Measurements from ENCODE around the gene FBLN5. TPM values are rescaled to one million over a fixed set of nuclear protein-coding genes. Genes with fewer than 3 reads are reported as not detected.

The FBLN5 gene
- total and polyA plus RNA-seq, 2 of the 4 experiments (the other 2 are of a cell fraction): 10.6 to 76.4 TPM

GRCh38 chr14:91920526-91920925 lies 27.0 kb downstream of the FBLN5 start:
- Histone ChIP-seq H2BK20ac (ENCODE audit: low read depth, low read length) (no peak overlapping the region), H2BK120ac (ENCODE audit: low read depth, low read length) (no peak overlapping the region), H3K36me3 (ENCODE audit: control insufficient read depth, insufficient read depth, low read length) (peaks cover 33% of the 10 kb centered on the region; the same call in 1 of the 2 replicates), H3K9me3 (ENCODE audit: control insufficient read depth, insufficient read depth, low read length) (no peaks in the 10 kb centered on the region), H2BK15ac (ENCODE audit: low read depth, low read length) (no peak overlapping the region), H4K5ac (ENCODE audit: low read depth, low read length) (no peak overlapping the region), H3K27me3 (ENCODE audit: control insufficient read depth, insufficient read depth, low read length) (no peaks in the 10 kb centered on the region), H2AK5ac (ENCODE audit: low read depth, low read length) (no peak overlapping the region), H2BK5ac (ENCODE audit: low read depth, low read length, poor library complexity, severe bottlenecking) (no peak overlapping the region), H3K4me3 (ENCODE audit: insufficient read depth, low read depth, low read length) (no peak overlapping the region), H3K27ac (ENCODE audit: insufficient read depth, low read length) (no peak overlapping the region), H4K91ac (ENCODE audit: insufficient read depth, low read depth, low read length) (no peak overlapping the region), H2AFZ (replicated peaks; ENCODE audit: low read length, poor library complexity) (no peak overlapping the region), H3K4me1 (ENCODE audit: control insufficient read depth, insufficient read depth, low read length) (peaks cover 5% of the 10 kb centered on the region), H3K56ac (ENCODE audit: extremely low read depth, insufficient read depth, low read length) (no peak overlapping the region), H2AK9ac (replicated peaks; ENCODE audit: low read depth, low read length, poor library complexity) (no peak overlapping the region), H3K9me1 (ENCODE audit: insufficient read depth, low read length) (peaks cover 10% of the 10 kb centered on the region; the same call in 1 of the 2 replicates), H4K20me1 (ENCODE audit: insufficient read depth, low read length) (peaks cover 23% of the 10 kb centered on the region), H4K8ac (ENCODE audit: low read depth in 2 of 2, low read length in 2 of 2) (no peak overlapping the region), H3K4ac (ENCODE audit: low read depth, low read length) (no peak overlapping the region), H3K9ac (ENCODE audit: low read depth, low read length) (no peak overlapping the region), H3K23ac (ENCODE audit: low read depth, low read length) (no peak overlapping the region), H3K4me2 (ENCODE audit: low read depth, low read length) (no peak overlapping the region), H3K18ac (ENCODE audit: low read depth, low read length) (no peak overlapping the region), H3K14ac (replicated peaks; ENCODE audit: low read depth, low read length) (no peak overlapping the region), H3K79me1 (ENCODE audit: low read depth in 1 of 2, low read length in 2 of 2) (peaks cover 7 to 57% of the 10 kb centered on the region in 2 experiments; a peak in 3 of 4 replicates)
- intact Hi-C loops (cut with micrococcal nuclease): no loop called here
- no peak for DNase-seq
- no CpG with 5 or more reads among the region's 3 CpGs for WGBS, 2 experiments (ENCODE audit: extremely low coverage in 2 of 2, insufficient read length in 1 of 2)
- TF ChIP-seq POLR2A (IDR thresholded peaks at IDR 0.05; ENCODE audit: low read depth, low read length): no peak
- no peak for TF ChIP-seq CHD1 (IDR thresholded peaks at IDR 0.05; ENCODE audit: low read depth, low read length)
- TF ChIP-seq CTCF (conservative IDR thresholded peaks at IDR 0.05; ENCODE audit: low read depth, low read length): no peak
- TF ChIP-seq RCOR1 (IDR thresholded peaks at IDR 0.05; ENCODE audit: insufficient replicate concordance, low read length): no peak
- TF ChIP-seq, protein P1, sequence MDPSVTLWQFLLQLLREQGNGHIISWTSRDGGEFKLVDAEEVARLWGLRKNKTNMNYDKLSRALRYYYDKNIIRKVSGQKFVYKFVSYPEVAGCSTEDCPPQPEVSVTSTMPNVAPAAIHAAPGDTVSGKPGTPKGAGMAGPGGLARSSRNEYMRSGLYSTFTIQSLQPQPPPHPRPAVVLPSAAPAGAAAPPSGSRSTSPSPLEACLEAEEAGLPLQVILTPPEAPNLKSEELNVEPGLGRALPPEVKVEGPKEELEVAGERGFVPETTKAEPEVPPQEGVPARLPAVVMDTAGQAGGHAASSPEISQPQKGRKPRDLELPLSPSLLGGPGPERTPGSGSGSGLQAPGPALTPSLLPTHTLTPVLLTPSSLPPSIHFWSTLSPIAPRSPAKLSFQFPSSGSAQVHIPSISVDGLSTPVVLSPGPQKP (IDR thresholded peaks at IDR 0.05; ENCODE audit: borderline replicate concordance, low read depth, low read length): no peak
- TF ChIP-seq USF2 (IDR thresholded peaks at IDR 0.05; ENCODE audit: low read depth, low read length): no peak
- no peak for TF ChIP-seq SMC3 (IDR thresholded peaks at IDR 0.05; ENCODE audit: low read depth, low read length)
- TF ChIP-seq MAZ (IDR thresholded peaks at IDR 0.05; ENCODE audit: borderline replicate concordance, low read depth, low read length): no peak
- no peak for TF ChIP-seq RAD21 (IDR thresholded peaks at IDR 0.05; ENCODE audit: low read length)
- TF ChIP-seq MXI1 (IDR thresholded peaks at IDR 0.05; ENCODE audit: borderline replicate concordance, low read depth, low read length): no peak
- TF ChIP-seq CEBPB (IDR thresholded peaks at IDR 0.05; ENCODE audit: low read depth, low read length): no peak
- no peak for TF ChIP-seq FOS (IDR thresholded peaks at IDR 0.05; ENCODE audit: low read depth, low read length)
- TF ChIP-seq MAFK (IDR thresholded peaks at IDR 0.05; ENCODE audit: low read depth, low read length): no peak
- TF ChIP-seq RFX5 (IDR thresholded peaks at IDR 0.05; ENCODE audit: low read depth, low read length): no peak
- no peak for TF ChIP-seq NFE2L2 (IDR thresholded peaks at IDR 0.05; ENCODE audit: low read depth, low read length)
- no peak for TF ChIP-seq BHLHE40 (IDR thresholded peaks at IDR 0.05; ENCODE audit: low read depth, low read length)
- POLR2A ChIA-PET (ENCODE audit: unreplicated experiment): interaction anchor here (0.6 kb wide), 1 partner anchor 67 kb away, joined by 6 read pairs; no protein-coding TSS in a partner anchor
- in situ Hi-C loops (cut with MboI; ENCODE audit: low sequenced_read_pairs): no loop called here
- dilution Hi-C loops (cut with HindIII; ENCODE audit: low sequenced_read_pairs, unreplicated experiment): no loop called here
- ATAC-seq (ENCODE audit: low read depth): no peak
- CTCF ChIA-PET: interaction anchor here (1.4 kb wide), 1 partner anchor 14 kb away, joined by 3 read pairs; no protein-coding TSS in a partner anchor
- TSS peak; percentile 5 for BruUV-seq (replicated peaks)

Measured in IMR-90 (cell line).